ENCODE measurements around the gene SLC25A19.

Gene SLC25A19

GRCh38 chr17:75277664-75278071 lies 11.6 kb downstream of the SLC25A19 start:
- no peaks in the 10 kb centered on the region for H3K36me3 ChIP-seq
- H3K4me3 ChIP-seq (ENCODE audit: low read depth in 1 of 2, low read length in 1 of 2), result no peak overlapping the region
- no peaks in the 10 kb centered on the region for H3K27me3 ChIP-seq
- H3K4me1 ChIP-seq (ENCODE audit: control insufficient read depth in 1 of 2, insufficient read depth in 1 of 2, low read depth in 1 of 2, low read length in 1 of 2), result peaks cover 1 to 6% of the 10 kb centered on the region in 2 experiments
- no peaks in the 10 kb centered on the region for H3K9me3 ChIP-seq
- TF ChIP-seq CTCF (IDR thresholded peaks at IDR 0.05), result no peak
- H3K27ac ChIP-seq, result no peak overlapping the region

- Histone ChIP-seq H3K27ac (no peak overlapping the region), H3K36me3 (no peaks in the 10 kb centered on the region), H3K9me3 (no peaks in the 10 kb centered on the region), H3K27me3 (no peaks in the 10 kb centered on the region), H3K4me1 (ENCODE audit: control insufficient read depth in 1 of 2, insufficient read depth in 1 of 2, low read depth in 1 of 2, low read length in 1 of 2) (peaks cover 28 to 36% of the 10 kb centered on the region in 2 experiments), H3K4me3 (ENCODE audit: low read depth in 1 of 2, low read length in 1 of 2) (no peak overlapping the region)
- TF ChIP-seq CTCF (IDR thresholded peaks at IDR 0.05), result no peak
These were observed 15.1 kb downstream of the SLC25A19 start for GRCh38 chr17:75273977-75274708.

- no peak for TF ChIP-seq CTCF (IDR thresholded peaks at IDR 0.05)
- H3K27me3 ChIP-seq, result no peaks in the 10 kb centered on the region
- no peaks in the 10 kb centered on the region for H3K9me3 ChIP-seq
- H3K36me3 ChIP-seq, result no peaks in the 10 kb centered on the region
- peaks cover 35 to 49% of the 10 kb centered on the region in 2 experiments for H3K4me1 ChIP-seq (ENCODE audit: control insufficient read depth in 1 of 2, insufficient read depth in 1 of 2, low read depth in 1 of 2, low read length in 1 of 2)
- no peak overlapping the region for H3K27ac ChIP-seq
- no peak overlapping the region for H3K4me3 ChIP-seq (ENCODE audit: low read depth in 1 of 2, low read length in 1 of 2)
These were observed 16.4 kb downstream of the SLC25A19 start for GRCh38 chr17:75272848-75273184.

- no peak for TF ChIP-seq CTCF (IDR thresholded peaks at IDR 0.05)
- Histone ChIP-seq H3K36me3 (no peaks in the 10 kb centered on the region), H3K4me1 (ENCODE audit: control insufficient read depth in 1 of 2, insufficient read depth in 1 of 2, low read depth in 1 of 2, low read length in 1 of 2) (peaks cover 42 to 55% of the 10 kb centered on the region in 2 experiments), H3K4me3 (ENCODE audit: low read depth in 1 of 2, low read length in 1 of 2) (peak overlapping the region; percentile 88 to 93), H3K27ac (peak overlapping the region; percentile 87), H3K27me3 (no peaks in the 10 kb centered on the region), H3K9me3 (no peaks in the 10 kb centered on the region)
These were observed 17.0 kb downstream of the SLC25A19 start for GRCh38 chr17:75271955-75272847.

GRCh38 chr17:75271233-75271954 lies 17.8 kb downstream of the SLC25A19 start:
- TF ChIP-seq CTCF (IDR thresholded peaks at IDR 0.05), result peak; percentile 99
- H3K4me1 ChIP-seq (ENCODE audit: control insufficient read depth in 1 of 2, insufficient read depth in 1 of 2, low read depth in 1 of 2, low read length in 1 of 2), result peaks cover 50 to 63% of the 10 kb centered on the region in 2 experiments
- no peaks in the 10 kb centered on the region for H3K36me3 ChIP-seq
- no peaks in the 10 kb centered on the region for H3K27me3 ChIP-seq
- H3K27ac ChIP-seq, result peak overlapping the region; percentile 87
- peak overlapping the region; percentile 88 to 93 for H3K4me3 ChIP-seq (ENCODE audit: low read depth in 1 of 2, low read length in 1 of 2)
- H3K9me3 ChIP-seq, result no peaks in the 10 kb centered on the region

Measured in neutrophil (primary cell).